A673 (cell line): Measurements from ENCODE around the gene THY1. TPM values are rescaled to one million over a fixed set of nuclear protein-coding genes. Genes with fewer than 3 reads are reported as not detected.

Source experiments
- BruUV-seq: library from RNA; stranded (reverse); fragments of 400-500 nt; replicated peaks from 2 replicates; lab custom pipeline; 2021; lab: Mats Ljungman, UMichigan
- CTCF ChIA-PET: fragments of 300-600 bp; sonication (Branson Sonifier 250); formaldehyde crosslinking; loops from one replicate; lab custom pipeline; 2022; ENCODE audit warnings: antibody characterized with exemption; lab: Charles Lee
- POLR2A ChIA-PET: fragments of 300-600 bp; sonication (Branson Sonifier 250); formaldehyde crosslinking; loops from one replicate; lab custom pipeline; 2022; ENCODE audit warnings: antibody characterized with exemption; ENCODE audit not compliant: low non-redundant PET; lab: Charles Lee
- DNase-seq: peaks from one replicate; pipeline ENCODE4 v3.0.0-alpha.2; 2015; ENCODE audit warnings: low spot score
- H3K27ac ChIP-seq: fragments of 200-600 bp; sonication (generic); 2 replicates; pipeline ENCODE4 v1.5.1; 2016; ENCODE audit warnings: mixed run types, low read depth, mild to moderate bottlenecking, mixed read lengths, antibody characterized with exemption, low read length; ENCODE audit not compliant: poor library complexity, severe bottlenecking
- H3K27me3 ChIP-seq: fragments of 200-600 bp; sonication (generic); replicated peaks from 2 replicates; pipeline ENCODE4 v1.6.1; 2017; ENCODE audit warnings: mixed run types, low read depth, mild to moderate bottlenecking, mixed read lengths, antibody characterized with exemption, low read length; ENCODE audit not compliant: insufficient read depth, poor library complexity
- H3K36me3 ChIP-seq: fragments of 200-600 bp; sonication (generic); 2 replicates; pipeline ENCODE4 v1.6.1; 2016; ENCODE audit warnings: mixed run types, mild to moderate bottlenecking, mixed read lengths, antibody characterized with exemption, low read length; ENCODE audit not compliant: insufficient read depth, poor library complexity, severe bottlenecking
- H3K4me1 ChIP-seq: fragments of 200-600 bp; sonication (generic); 2 replicates; pipeline ENCODE4 v1.6.1; 2017; ENCODE audit warnings: mixed run types, mild to moderate bottlenecking, mixed read lengths, antibody characterized with exemption, low read length; ENCODE audit not compliant: insufficient read depth, poor library complexity, severe bottlenecking
- H3K4me3 ChIP-seq: fragments of 200-600 bp; sonication (generic); 2 replicates; pipeline ENCODE4 v1.5.1; 2016; ENCODE audit warnings: low read depth, mixed run types, mild to moderate bottlenecking, mixed read lengths, low read length; ENCODE audit not compliant: poor library complexity, severe bottlenecking
- H3K9me3 ChIP-seq: fragments of 200-600 bp; sonication (generic); 2 replicates; pipeline ENCODE4 v1.6.1; 2016; ENCODE audit warnings: mixed run types, low read depth, mild to moderate bottlenecking, mixed read lengths, antibody characterized with exemption, low read length; ENCODE audit not compliant: poor library complexity, severe bottlenecking
- EZH2 ChIP-seq: fragments of 200-600 bp; sonication (generic); IDR thresholded peaks from 2 replicates; pipeline ENCODE4 v1.6.1; 2017; ENCODE audit warnings: borderline replicate concordance, low read depth, mild to moderate bottlenecking, mixed read lengths, antibody characterized with exemption, low read length; ENCODE audit not compliant: poor library complexity, severe bottlenecking
- intact Hi-C: fragments of 100-400 bp; cut with micrococcal nuclease; formaldehyde crosslinking; loops from one replicate; pipeline ENCODE4 v1.10.0; 2022; ENCODE audit not compliant: unreplicated experiment
- total RNA-seq: library from RNA; stranded (reverse); gene quantifications from 2 replicates; pipeline ENCODE4 v1.2.3, GENCODE V29; 2021
- TF ChIP-seq, protein P1 (sequence below): fragments of 300-800, 200-600 bp; sonication (generic); conservative IDR thresholded peaks from 2 replicates; pipeline ENCODE4 v1.5.1; 2017; ENCODE audit warnings: low read depth, mild to moderate bottlenecking, antibody characterized with exemption, low read length, moderate library complexity, mixed read lengths

THY1 gene
- total RNA-seq, 1 experiment from 2014 or later, result 187 TPM

DNA sequence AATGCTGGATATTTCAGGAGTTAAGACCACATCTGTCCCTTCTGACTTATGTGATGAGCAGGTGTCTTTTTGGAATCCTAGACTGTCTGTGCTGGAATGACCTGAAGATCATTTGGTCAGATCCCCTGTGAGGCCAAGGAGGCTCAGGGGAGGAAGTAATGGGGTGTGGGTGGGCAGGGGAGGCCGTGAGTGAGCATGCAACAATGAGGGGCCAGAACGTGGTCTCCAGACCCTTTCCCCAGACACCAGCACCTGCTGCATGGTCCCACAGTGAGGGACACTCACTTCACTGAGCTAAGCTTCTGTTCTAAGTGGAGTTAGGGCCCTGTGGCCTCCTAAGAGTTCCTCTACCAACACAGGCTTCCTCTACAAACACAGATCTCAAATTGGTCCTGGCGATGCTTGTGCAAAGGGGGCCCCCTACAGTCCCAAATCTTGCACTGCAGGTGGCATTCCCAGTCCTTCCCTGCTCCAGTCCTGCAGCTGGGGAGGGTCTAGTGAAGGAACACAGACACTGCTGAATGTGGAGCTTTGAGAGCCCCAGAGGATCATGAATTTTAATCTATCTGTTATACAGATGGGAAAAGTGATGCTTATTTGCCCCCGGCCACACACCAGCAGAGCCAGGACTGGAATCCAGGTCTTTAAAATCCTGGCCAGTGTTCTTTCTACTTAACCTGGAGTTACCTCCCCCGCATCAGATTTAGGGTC lies 48.9 kb downstream of the THY1 start:
- ChIA-PET POLR2A (no interaction called here), CTCF (interaction anchor here (0.5 to 3.5 kb wide), 6 partner anchors 18 to 211 kb away, joined by 3 to 34 read pairs (median 4); partner anchors contain the start of gene THY1)
- peak; percentile 89 for DNase-seq
- H3K4me3 ChIP-seq, result no peak overlapping the region
- no peaks in the 10 kb centered on the region for H3K36me3 ChIP-seq
- intact Hi-C loops, result loop anchor here (2.0 kb wide), 1 partner anchor 17 kb away; no protein-coding TSS in a partner anchor
- no TSS peak for BruUV-seq
- no peaks in the 10 kb centered on the region for H3K27me3 ChIP-seq
- H3K4me1 ChIP-seq, result peaks cover 21% of the 10 kb centered on the region
- TF ChIP-seq EZH2, result no peak
- TF ChIP-seq, protein P1, sequence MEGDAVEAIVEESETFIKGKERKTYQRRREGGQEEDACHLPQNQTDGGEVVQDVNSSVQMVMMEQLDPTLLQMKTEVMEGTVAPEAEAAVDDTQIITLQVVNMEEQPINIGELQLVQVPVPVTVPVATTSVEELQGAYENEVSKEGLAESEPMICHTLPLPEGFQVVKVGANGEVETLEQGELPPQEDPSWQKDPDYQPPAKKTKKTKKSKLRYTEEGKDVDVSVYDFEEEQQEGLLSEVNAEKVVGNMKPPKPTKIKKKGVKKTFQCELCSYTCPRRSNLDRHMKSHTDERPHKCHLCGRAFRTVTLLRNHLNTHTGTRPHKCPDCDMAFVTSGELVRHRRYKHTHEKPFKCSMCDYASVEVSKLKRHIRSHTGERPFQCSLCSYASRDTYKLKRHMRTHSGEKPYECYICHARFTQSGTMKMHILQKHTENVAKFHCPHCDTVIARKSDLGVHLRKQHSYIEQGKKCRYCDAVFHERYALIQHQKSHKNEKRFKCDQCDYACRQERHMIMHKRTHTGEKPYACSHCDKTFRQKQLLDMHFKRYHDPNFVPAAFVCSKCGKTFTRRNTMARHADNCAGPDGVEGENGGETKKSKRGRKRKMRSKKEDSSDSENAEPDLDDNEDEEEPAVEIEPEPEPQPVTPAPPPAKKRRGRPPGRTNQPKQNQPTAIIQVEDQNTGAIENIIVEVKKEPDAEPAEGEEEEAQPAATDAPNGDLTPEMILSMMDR, result peak; percentile 98
- H3K27ac ChIP-seq, result no peak overlapping the region
- no peaks in the 10 kb centered on the region for H3K9me3 ChIP-seq

DNA sequence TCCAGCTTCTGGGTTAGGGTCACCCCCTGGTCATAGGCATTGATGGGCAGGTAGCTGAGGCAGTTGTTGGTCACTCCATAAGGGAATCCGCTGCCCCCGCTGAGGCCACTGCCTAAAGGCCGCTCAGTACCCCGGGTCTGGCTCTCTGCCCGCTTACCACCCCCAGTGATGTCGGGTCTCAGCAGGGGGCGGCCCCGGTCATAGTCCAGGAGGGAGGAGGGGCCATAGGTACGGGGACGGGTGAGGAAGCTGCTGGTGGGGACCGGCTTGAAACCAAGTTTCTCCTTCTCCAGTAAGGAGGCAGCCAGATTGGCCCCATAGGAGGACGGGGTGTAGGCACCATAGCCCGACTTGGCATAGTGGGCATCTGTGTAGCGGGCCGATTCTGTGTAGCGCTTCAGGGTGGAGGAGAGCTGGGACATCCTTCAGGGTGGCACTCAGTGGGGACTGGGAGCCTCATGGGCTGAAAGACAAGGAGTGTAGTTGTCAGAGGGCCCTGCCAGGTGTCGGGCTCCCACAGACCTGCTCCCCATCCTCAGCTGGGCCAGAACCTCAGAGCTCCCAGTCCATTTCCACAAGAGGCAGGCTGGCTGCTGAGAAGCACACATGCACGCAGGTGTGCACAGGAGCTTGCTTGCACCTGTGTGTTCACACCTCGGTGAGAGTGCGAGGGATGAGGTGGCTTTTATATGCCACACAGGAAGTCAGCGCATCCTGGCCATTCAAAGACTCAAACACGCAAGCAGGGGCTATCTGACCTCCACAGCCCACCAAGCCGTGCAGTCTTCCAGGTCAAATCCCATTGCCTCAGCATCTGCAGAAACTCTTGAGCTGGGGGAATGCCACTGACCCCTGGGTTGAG lies 49.7 kb downstream of the THY1 start:
- ChIA-PET CTCF (interaction anchor here (0.5 to 3.5 kb wide), 5 partner anchors 8 to 212 kb away, joined by 3 to 34 read pairs (median 4); partner anchors contain the start of gene USP2), POLR2A (no interaction called here)
- Histone ChIP-seq H3K36me3 (no peaks in the 10 kb centered on the region), H3K9me3 (no peaks in the 10 kb centered on the region), H3K27ac (no peak overlapping the region), H3K27me3 (no peaks in the 10 kb centered on the region), H3K4me3 (no peak overlapping the region), H3K4me1 (peaks cover 29% of the 10 kb centered on the region)
- intact Hi-C loops, result no loop called here
- TF ChIP-seq, protein P1, result no peak
- no peak for TF ChIP-seq EZH2
- no peak for DNase-seq
- no TSS peak for BruUV-seq

DNA sequence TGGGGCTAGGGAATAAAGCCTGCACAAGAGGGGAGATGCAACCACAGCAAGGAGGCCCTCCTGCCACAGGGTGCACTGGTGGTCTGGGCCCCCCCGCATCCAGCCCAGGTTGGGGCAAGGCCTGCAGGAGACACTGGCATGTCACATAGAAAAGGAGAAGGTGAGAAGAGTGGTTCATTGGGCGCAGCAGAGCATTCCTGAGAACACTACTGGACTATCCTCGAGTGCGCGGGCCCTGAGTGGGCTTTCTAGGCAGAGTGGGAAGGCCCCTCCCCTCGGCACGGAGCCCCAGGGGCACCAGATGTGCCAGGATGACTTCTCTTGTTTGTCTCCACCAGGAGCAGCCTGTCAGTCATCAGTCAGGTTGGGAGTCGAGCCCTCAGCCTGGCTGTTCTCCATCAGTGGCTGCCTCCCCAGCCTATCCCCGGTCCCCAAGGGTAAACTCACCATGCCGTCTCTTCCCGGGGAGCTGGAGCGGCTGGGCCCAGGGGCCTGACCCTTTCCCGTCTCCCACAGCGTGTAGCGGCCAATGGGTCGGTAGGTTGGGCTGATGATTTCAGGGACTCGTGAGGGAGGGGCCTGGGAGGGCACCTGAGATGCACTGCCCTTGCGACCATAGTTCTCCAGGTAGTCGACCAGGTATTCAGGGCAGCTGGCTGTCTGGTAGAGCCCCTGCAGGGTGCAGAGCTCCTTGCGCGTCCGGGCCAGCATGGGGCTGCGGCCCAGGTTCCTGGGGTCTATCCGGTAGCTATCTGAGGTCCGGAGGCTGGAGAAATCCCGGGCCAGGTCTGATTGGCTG lies 50.5 kb downstream of the THY1 start:
- no TSS peak for BruUV-seq
- ChIA-PET CTCF (interaction anchor here (0.6 to 3.5 kb wide), 5 partner anchors 9 to 34 kb away, joined by 3 to 34 read pairs (median 9); partner anchors contain the start of gene USP2), POLR2A (no interaction called here)

More for the DNA sequence above, 50.5 kb downstream of the THY1 start:
- H3K4me1 ChIP-seq, result peaks cover 33% of the 10 kb centered on the region
- H3K36me3 ChIP-seq, result no peaks in the 10 kb centered on the region
- intact Hi-C loops, result no loop called here
- H3K4me3 ChIP-seq, result no peak overlapping the region
- H3K9me3 ChIP-seq, result no peaks in the 10 kb centered on the region
- no peak overlapping the region for H3K27ac ChIP-seq
- TF ChIP-seq EZH2, result no peak
- TF ChIP-seq, protein P1, result no peak
- no peaks in the 10 kb centered on the region for H3K27me3 ChIP-seq
- no peak for DNase-seq
